ENCODE results near the gene COL4A1.
"Not testable (repeated sequence)": the region's sequence is repeated elsewhere in the genome, so short reads cannot be mapped to it uniquely, and the experiment has no call there.

COL4A1 gene

DNA sequence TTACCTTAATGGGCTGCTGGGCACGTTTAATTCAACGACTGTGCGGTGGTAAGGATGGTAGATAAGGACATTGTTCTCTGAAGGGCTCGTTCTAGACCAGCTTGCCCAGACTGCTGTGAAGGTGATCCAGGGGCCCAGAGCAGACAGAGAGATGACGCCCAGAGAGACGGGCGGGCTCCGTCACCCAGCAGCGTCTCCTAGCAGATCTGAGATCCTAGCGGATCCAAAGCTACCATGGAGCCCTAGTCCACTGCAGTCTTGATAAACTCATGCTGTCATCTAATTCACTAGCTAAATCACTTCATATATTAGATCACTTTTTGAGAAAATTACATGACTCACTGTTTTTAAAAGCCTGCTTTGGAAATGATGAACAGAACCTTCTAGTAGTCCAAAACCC is 21.6 kb upstream of the COL4A1 start:
- DNase-seq (ENCODE audit: low read depth, low spot score) = no peak
- H3K4me3 ChIP-seq (ENCODE audit: low read length) = no peak overlapping the region

GRCh38 chr13:110327051-110327721 is 20.2 kb upstream of the COL4A1 start:
- no peak for DNase-seq (ENCODE audit: low read depth, low spot score)
- no peak overlapping the region for H3K4me3 ChIP-seq (ENCODE audit: low read length)

GRCh38 chr13:110326263-110326904 is 19.4 kb upstream of the COL4A1 start:
- DNase-seq (ENCODE audit: low read depth, low spot score) = no peak
- H3K4me3 ChIP-seq (ENCODE audit: low read length) = no peak overlapping the region

DNA sequence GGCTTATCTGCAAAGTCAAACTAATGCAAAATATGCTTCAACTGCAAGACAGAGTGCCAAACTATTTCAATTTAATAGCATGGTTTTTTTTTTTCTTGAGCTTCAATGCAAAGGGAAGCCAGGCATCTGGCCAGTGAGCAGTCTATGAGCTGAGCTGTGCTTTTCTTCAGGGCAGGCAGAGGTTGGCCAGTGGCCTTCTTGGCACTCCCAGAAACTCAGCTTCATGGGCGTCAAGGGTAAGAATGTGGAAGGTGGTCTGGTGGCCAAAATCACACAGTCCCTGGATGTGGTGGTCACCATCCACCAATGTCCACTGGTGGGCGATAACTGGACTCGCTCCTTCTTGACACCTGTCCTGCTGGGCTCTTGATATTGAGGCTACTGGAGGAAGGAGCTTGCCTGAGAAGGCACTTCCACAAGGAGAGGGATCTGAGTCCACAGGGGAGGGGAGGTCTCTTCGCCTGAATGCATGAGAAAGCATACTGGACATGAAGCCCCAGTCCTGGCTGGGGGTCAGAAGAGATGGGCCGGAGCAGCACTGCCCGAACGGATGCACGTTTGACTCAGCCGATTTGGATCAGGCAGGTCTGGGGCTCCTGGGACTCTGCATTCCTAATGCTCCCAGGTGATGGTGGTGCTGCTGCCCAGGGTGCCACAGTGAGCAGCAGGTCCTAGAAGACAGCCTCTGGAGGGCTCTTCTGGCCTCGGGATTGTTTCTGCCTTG is 17.2 kb upstream of the COL4A1 start:
- no peak overlapping the region for H3K4me3 ChIP-seq (ENCODE audit: low read length)
- no peak for DNase-seq (ENCODE audit: low read depth, low spot score)

DNA sequence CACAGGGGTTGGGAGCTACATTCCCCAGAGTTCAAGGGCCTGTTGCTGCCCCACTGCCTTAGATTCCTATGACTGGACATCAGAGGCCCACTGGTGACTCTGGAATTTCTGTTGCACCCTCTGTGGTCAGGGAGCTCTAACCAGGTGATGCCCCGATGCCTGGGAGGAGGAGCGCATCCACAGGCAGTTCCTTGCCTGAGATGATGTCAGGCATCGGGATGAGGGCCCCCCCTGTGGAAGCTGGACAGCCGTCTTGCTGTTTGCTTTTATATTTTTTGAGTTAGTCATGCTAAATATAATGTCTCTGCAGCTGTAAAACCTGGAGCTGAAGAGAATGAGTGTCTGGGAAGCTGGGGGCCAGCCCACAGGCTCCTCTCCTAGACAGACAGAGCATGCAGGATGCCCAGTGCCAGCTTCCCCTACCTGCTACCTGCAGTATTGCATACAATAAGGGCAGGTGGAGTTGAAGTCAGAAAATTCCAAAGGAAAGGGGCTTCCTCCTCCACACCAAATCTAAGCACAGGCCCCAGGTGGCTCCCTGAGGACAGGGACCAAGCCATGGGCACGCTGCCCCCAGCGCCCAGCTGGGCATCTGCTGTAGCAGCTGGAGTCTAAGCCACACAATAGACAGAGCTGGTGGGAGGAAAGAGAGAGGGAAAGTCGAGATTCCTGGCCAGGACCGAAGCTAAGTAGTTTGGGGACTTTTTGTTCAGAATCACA is 16.4 kb upstream of the COL4A1 start:
- DNase-seq (ENCODE audit: low read depth, low spot score) = no peak
- no peak overlapping the region for H3K4me3 ChIP-seq (ENCODE audit: low read length)

DNA sequence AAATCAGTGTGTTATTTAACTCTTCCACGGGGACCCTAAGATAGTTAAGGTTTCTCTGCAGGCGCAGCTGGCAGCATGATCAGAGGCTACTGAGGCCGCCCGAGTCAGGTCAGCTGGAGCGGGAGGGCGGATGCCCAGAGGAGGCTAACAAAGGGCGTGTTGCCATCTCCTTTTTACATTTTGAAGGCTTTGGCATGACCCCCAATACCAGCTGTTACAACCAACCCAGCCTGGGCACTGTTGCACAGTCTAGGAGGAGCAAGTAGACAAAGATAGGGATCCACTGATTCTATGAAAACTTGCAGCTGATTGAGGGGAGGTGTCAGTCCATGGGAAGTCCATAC is 15.8 kb upstream of the COL4A1 start:
- no peak overlapping the region for H3K4me3 ChIP-seq (ENCODE audit: low read length)
- no peak for DNase-seq (ENCODE audit: low read depth, low spot score)

GRCh38 chr13:110322126-110322827 is 15.3 kb upstream of the COL4A1 start:
- no peak overlapping the region for H3K4me3 ChIP-seq (ENCODE audit: low read length)
- no peak for DNase-seq (ENCODE audit: low read depth, low spot score)

- not testable (repeated sequence) for DNase-seq (ENCODE audit: low read depth, low spot score); H3K4me3 ChIP-seq (ENCODE audit: low read length)
Measured at GRCh38 chr13:110321573-110321972, 14.6 kb upstream of the COL4A1 start.

DNA sequence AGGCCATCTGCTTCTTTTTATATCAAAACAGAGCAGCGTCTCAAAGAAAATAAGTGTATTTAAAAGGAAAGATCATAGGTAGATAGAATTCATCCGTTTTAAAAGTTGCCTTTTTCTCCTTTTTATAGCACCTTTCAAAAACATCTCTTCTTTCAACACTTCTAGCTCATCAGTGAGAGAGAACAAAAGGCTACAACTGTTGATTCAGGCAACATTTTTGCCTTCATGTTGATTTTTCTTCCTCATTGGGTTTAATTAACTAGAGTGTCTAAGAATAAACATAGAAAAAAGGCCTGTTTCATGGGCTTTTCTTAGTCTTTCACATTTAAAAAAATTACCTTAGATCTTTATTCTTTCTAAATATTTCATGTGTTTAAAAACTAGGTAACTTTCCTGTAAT is 13.7 kb upstream of the COL4A1 start:
- no peak overlapping the region for H3K4me3 ChIP-seq (ENCODE audit: low read length)
- no peak for DNase-seq (ENCODE audit: low read depth, low spot score)

- DNase-seq (ENCODE audit: low read depth, low spot score) = peak; percentile 78
Measured at GRCh38 chr13:110319774-110320509, 13.0 kb upstream of the COL4A1 start.

GRCh38 chr13:110319397-110319773 is 12.4 kb upstream of the COL4A1 start:
- H3K4me3 ChIP-seq (ENCODE audit: low read length) = no peak overlapping the region
- no peak for DNase-seq (ENCODE audit: low read depth, low spot score)

More at GRCh38 chr13:110319774-110320509, 13.0 kb upstream of the COL4A1 start:
- no peak overlapping the region for H3K4me3 ChIP-seq (ENCODE audit: low read length)

DNA sequence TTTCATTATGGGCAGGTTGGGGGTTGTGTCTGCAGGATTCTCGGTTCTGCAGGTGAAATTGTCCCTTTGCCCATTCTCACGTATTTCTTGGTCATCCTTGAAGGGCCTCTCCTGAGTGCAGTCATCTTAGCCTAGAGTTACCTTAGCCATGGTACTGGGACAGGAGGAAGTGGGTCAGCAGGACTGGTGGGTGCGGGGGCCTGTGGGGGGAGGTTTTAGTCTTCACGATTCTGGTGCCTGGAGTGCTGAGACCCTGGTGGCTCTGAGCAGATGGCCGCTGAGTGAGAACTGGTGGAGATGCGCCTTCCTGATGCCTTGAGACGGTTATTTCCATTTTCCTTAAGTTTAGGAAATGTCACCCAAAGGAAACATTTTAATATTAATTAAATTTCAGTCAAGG is 12.0 kb upstream of the COL4A1 start:
- no peak overlapping the region for H3K4me3 ChIP-seq (ENCODE audit: low read length)
- DNase-seq (ENCODE audit: low read depth, low spot score) = no peak

GRCh38 chr13:110317496-110318195 is 10.7 kb upstream of the COL4A1 start:
- no peak overlapping the region for H3K4me3 ChIP-seq (ENCODE audit: low read length)
- no peak for DNase-seq (ENCODE audit: low read depth, low spot score)

- no peak for DNase-seq (ENCODE audit: low read depth, low spot score)
- H3K4me3 ChIP-seq (ENCODE audit: low read length) = no peak overlapping the region
Measured at GRCh38 chr13:110317093-110317492, 10.1 kb upstream of the COL4A1 start.

GRCh38 chr13:110316196-110316595 is 9.2 kb upstream of the COL4A1 start:
- no peak overlapping the region for H3K4me3 ChIP-seq (ENCODE audit: low read length)
- DNase-seq (ENCODE audit: low read depth, low spot score) = no peak

GRCh38 chr13:110314516-110315245 is 7.7 kb upstream of the COL4A1 start:
- no peak for DNase-seq (ENCODE audit: low read depth, low spot score)

GRCh38 chr13:110313733-110314132 is 6.8 kb upstream of the COL4A1 start:
- H3K4me3 ChIP-seq (ENCODE audit: low read length); DNase-seq (ENCODE audit: low read depth, low spot score): not testable (repeated sequence)

More at GRCh38 chr13:110314516-110315245, 7.7 kb upstream of the COL4A1 start:
- no peak overlapping the region for H3K4me3 ChIP-seq (ENCODE audit: low read length)
